C4-2B (cell line): ENCODE data around the gene SLC7A4.

Experiments used
- H3K27ac ChIP-seq: fragments of 450-650 bp; 2 replicates; pipeline ENCODE4 v1.5.1; 2017
- ZFX ChIP-seq: fragments of 450-650 bp; IDR thresholded peaks from 2 replicates; pipeline ENCODE4 v1.6.1; 2017
- TF ChIP-seq, protein P1 (sequence below): fragments of 450-650 bp; conservative IDR thresholded peaks from 2 replicates; pipeline ENCODE4 v1.5.1; 2017; ENCODE audit warnings: mild to moderate bottlenecking

The SLC7A4 gene

GRCh38 chr22:21047730-21048129, 15.4 kb upstream of the SLC7A4 start:
- TF ChIP-seq, protein P1, sequence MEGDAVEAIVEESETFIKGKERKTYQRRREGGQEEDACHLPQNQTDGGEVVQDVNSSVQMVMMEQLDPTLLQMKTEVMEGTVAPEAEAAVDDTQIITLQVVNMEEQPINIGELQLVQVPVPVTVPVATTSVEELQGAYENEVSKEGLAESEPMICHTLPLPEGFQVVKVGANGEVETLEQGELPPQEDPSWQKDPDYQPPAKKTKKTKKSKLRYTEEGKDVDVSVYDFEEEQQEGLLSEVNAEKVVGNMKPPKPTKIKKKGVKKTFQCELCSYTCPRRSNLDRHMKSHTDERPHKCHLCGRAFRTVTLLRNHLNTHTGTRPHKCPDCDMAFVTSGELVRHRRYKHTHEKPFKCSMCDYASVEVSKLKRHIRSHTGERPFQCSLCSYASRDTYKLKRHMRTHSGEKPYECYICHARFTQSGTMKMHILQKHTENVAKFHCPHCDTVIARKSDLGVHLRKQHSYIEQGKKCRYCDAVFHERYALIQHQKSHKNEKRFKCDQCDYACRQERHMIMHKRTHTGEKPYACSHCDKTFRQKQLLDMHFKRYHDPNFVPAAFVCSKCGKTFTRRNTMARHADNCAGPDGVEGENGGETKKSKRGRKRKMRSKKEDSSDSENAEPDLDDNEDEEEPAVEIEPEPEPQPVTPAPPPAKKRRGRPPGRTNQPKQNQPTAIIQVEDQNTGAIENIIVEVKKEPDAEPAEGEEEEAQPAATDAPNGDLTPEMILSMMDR: no peak
- no peak for TF ChIP-seq ZFX
- H3K27ac ChIP-seq: no peak overlapping the region

- no peak for TF ChIP-seq ZFX
- TF ChIP-seq, protein P1: no peak
- H3K27ac ChIP-seq: no peak overlapping the region
Measured at GRCh38 chr22:21047035-21047661, 14.8 kb upstream of the SLC7A4 start.

DNA sequence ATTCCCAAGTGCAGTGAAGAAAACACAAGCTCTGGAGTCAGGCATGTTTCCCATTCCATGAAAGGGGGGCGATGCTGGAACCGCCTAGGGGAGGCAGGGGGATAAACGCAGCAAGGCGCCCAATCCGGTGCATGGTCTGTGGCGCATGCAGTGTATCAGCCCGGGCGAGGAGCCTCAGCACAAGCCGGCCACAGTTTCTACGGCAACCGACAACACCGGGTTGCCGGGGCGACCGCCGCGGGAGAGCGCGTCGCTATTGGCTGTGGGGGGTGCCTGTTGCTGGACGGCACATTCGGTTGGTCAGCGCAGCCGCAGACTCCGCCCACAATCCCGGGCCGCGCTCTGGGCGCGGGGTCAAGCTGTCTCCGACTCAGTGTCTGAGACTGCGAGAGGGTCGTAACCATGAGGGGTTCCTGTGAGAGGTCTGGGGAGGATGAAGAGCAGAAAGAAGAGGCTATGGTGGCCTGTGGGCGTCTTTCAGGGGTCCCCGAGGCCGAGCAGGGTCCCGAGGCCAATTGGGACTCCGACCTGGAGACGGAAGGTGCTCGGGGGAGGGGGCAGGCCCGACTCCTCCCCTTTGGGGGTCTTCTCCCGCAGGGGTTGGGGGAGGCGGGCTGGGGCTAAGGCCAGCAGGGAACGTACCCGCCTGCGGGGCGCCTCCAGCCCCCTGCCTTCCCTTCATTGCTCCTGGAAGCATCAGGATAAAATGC, 13.4 kb upstream of the SLC7A4 start, which contains the start of gene LRRC74B:
LRRC74B (plus strand) TSS at position 362 of the 710 bp plus-strand sequence; CDS start at position 403, 41 bp downstream.
- TF ChIP-seq, protein P1: no peak
- no peak for TF ChIP-seq ZFX
- no peak within 1 kb of the TSS for H3K27ac ChIP-seq

DNA sequence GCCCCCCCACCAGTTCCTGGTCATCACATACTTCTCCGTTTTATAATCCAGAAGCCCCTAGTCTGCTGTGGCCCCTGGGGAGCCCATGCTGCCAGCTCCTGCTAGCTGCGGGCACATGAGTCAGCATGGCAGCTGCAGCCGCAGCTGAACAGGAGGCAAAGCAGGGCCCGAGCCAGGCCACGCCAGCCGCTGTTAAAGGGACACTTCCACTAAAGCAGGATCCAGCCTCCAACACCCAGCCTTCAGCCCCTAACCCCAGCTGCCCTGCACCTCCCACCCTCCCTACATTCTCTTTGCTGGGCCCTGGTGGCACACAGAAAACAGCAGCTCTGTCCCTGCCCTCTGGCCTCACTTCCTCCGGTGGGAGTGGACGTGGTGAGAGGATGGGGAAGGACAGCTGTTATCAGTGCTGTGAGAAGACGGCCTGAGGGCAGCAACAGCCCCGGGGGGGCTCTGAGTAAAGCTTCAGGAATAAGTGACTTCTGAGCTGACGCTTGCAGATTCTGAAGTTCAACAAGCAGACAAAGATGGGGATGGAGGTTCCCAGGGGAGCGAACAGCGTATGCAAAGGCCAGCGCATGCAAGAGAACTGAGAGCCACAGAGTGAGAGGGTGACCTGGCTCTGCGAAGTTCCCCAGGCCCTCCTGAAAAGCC, 12.7 kb upstream of the SLC7A4 start:
- H3K27ac ChIP-seq: no peak overlapping the region
- TF ChIP-seq ZFX: no peak
- TF ChIP-seq, protein P1: no peak

DNA sequence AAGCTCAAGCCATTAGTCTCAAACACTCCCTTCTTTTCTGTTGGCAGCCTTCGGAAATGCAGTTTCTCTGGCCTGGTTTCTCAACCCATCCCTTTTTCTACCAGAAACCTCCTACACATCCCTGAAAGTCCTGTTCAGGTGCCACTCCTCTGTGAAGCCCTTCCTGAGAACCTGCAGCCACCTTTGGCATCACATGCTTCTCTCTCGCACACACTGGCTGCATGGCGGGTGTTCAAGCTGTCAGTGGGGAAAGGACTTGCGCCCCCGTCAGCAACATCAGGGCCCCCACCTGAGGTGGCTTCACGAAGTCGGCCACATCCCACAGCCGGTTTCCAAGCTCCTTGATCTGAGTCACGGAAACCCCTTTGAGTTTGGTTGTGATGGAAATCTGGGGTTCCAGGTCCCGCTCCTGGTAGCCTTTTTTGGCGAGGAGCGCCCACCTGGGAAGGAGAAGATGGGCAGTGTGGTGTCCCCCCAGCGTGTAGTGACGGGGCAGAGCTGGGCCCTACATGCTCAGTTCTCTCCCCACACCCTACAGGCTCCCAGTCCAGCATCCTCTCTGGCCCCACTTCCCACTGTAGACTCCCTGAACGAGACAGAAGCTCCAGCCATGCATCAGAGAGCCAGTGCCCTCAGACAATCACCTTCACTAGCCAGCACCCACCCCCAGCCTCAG, 11.6 kb upstream of the SLC7A4 start:
- TF ChIP-seq, protein P1: no peak
- no peak for TF ChIP-seq ZFX
- H3K27ac ChIP-seq: no peak overlapping the region

GRCh38 chr22:21042978-21043859, 10.9 kb upstream of the SLC7A4 start:
- no peak for TF ChIP-seq ZFX
- TF ChIP-seq, protein P1: no peak
- no peak overlapping the region for H3K27ac ChIP-seq
